GM12878 (cell line): ENCODE data around the gene MPC1. TPM values are rescaled to one million over a fixed set of nuclear protein-coding genes. Genes with fewer than 3 reads are reported as not detected.

Experiments used
- ATAC-seq: fragments of 200-7000 bp; cut with Tn5 transposase; 3 replicates; pipeline ENCODE4 v1.9.1; 2020; ENCODE audit warnings: mild to moderate bottlenecking, moderate library complexity
- BruUV-seq: library from RNA; stranded (reverse); fragments of 400-500 nt; replicated peaks from 2 replicates; lab custom pipeline; 2021; lab: Mats Ljungman, UMichigan
- CTCF ChIA-PET: fragments of 300-600 bp; sonication (Branson Sonifier 250); formaldehyde crosslinking; extraction: SDS; loops from one replicate; lab custom pipeline; 2021; ENCODE audit warnings: inconsistent platforms; lab: Yijun Ruan, JAX
- POLR2A ChIA-PET: fragments of 350-600 bp; formaldehyde crosslinking; extraction: SDS; loops from one replicate; lab custom pipeline; 2021; ENCODE audit warnings: inconsistent platforms; lab: Charles Lee
- RAD21 ChIA-PET: fragments of 300-600 bp; sonication (Branson Sonifier 250); formaldehyde crosslinking; loops from one replicate; lab custom pipeline; 2023; ENCODE audit warnings: antibody characterized with exemption; ENCODE audit not compliant: unreplicated experiment; lab: Charles Lee
- SMC1A ChIA-PET: fragments of 300-600 bp; sonication (Branson Sonifier 250); formaldehyde crosslinking; loops from one replicate; lab custom pipeline; 2023; ENCODE audit not compliant: unreplicated experiment, uncharacterized antibody; lab: Charles Lee
- DNase-seq: peaks from one replicate; pipeline ENCODE4 v3.0.0-alpha.2; 2011; ENCODE audit warnings: low read depth, low spot score
- FAIRE-seq: peaks from 3 replicates; lab custom pipeline; 2011; peaks lifted over from hg19 to GRCh38; lab: Jason Lieb, UNC
- H2AFZ ChIP-seq: 2 replicates; pipeline ENCODE4 v1.6.0; 2011; ENCODE audit warnings: low read depth, low read length, control low read depth; ENCODE audit not compliant: control insufficient read depth
- H3K27ac ChIP-seq: 2 replicates; pipeline ENCODE4 v1.5.1; 2011; ENCODE audit warnings: control low read depth; ENCODE audit not compliant: control insufficient read depth, insufficient read depth
- H3K27me3 ChIP-seq, 2 experiments: replicated peaks in 1 of 2; 2 replicates each; pipeline versions ENCODE4 v1.6.0 to v1.6.1; 2011; ENCODE audit warnings: low read length in 1 of 2; ENCODE audit not compliant: control insufficient read depth in 2 of 2, insufficient read depth in 2 of 2
- H3K36me3 ChIP-seq, 2 experiments: 2 replicates each; pipeline ENCODE4 v1.5.1; 2011; ENCODE audit warnings: low read length in 1 of 2; ENCODE audit not compliant: control insufficient read depth in 2 of 2, insufficient read depth in 2 of 2
- H3K4me1 ChIP-seq: 2 replicates; pipeline ENCODE4 v1.6.1; 2011; ENCODE audit warnings: mild to moderate bottlenecking, low read length, moderate library complexity, mixed read lengths; ENCODE audit not compliant: control insufficient read depth, insufficient read depth
- H3K4me2 ChIP-seq: 2 replicates; pipeline ENCODE4 v1.6.0; 2011; ENCODE audit warnings: control low read depth; ENCODE audit not compliant: control insufficient read depth, insufficient read depth
- H3K4me3 ChIP-seq: fragments of 200-600 bp; sonication (generic); 2 replicates; pipeline ENCODE4 v1.5.1; 2016
- H3K79me2 ChIP-seq: 2 replicates; pipeline ENCODE4 v1.6.0; 2011; ENCODE audit warnings: low read length; ENCODE audit not compliant: control insufficient read depth, insufficient read depth
- H3K9ac ChIP-seq: 2 replicates; pipeline ENCODE4 v1.8.0; 2011; ENCODE audit warnings: low read length, control low read depth, mixed read lengths; ENCODE audit not compliant: control insufficient read depth, insufficient read depth
- H3K9me3 ChIP-seq: replicated peaks from 3 replicates; pipeline ENCODE4 v1.5.1; 2011; ENCODE audit warnings: mild to moderate bottlenecking, low read length; ENCODE audit not compliant: control insufficient read depth, insufficient read depth
- H4K20me1 ChIP-seq: 2 replicates; pipeline ENCODE4 v1.6.0; 2011; ENCODE audit not compliant: control insufficient read depth, insufficient read depth
- BMI1 ChIP-seq: fragments of 450-650 bp; IDR thresholded peaks from 2 replicates; pipeline ENCODE4 v1.6.1; 2016; ENCODE audit warnings: mild to moderate bottlenecking, moderate library complexity, borderline replicate concordance
- CBX5 ChIP-seq: sonication (generic); IDR thresholded peaks from 2 replicates; pipeline ENCODE4 v1.6.1; 2016; ENCODE audit warnings: low read depth, moderate library complexity, mild to moderate bottlenecking, inconsistent platforms
- CUX1 ChIP-seq: IDR thresholded peaks from 2 replicates; pipeline ENCODE4 v1.6.1; 2012; ENCODE audit warnings: improper control_type of control experiment, low read depth, low read length; ENCODE audit not compliant: insufficient replicate concordance
- DPF2 ChIP-seq: fragments of 450-650 bp; IDR thresholded peaks from 2 replicates; pipeline ENCODE4 v1.6.1; 2017; ENCODE audit warnings: mild to moderate bottlenecking
- E2F8 ChIP-seq: fragments of 450-650 bp; IDR thresholded peaks from 2 replicates; pipeline ENCODE4 v1.6.1; 2018; ENCODE audit warnings: mild to moderate bottlenecking, low read depth, moderate library complexity; ENCODE audit not compliant: partially characterized antibody
- FOS ChIP-seq: IDR thresholded peaks from 3 replicates; pipeline ENCODE4 v1.6.1; 2011; ENCODE audit warnings: borderline replicate concordance; ENCODE audit not compliant: insufficient read length; ENCODE audit errors: extremely low read depth
- FOXM1 ChIP-seq: IDR thresholded peaks from 2 replicates; pipeline ENCODE4 v1.6.1; 2012; ENCODE audit warnings: low read depth, mild to moderate bottlenecking, inconsistent platforms, low read length, moderate library complexity
- GABPA ChIP-seq: IDR thresholded peaks from 2 replicates; pipeline ENCODE4 v1.6.1; 2014; ENCODE audit warnings: antibody characterized with exemption, low read depth, mild to moderate bottlenecking, inconsistent platforms
- GATAD2B ChIP-seq: fragments of 450-650 bp; conservative IDR thresholded peaks from 2 replicates; pipeline ENCODE4 v1.6.1; 2017; ENCODE audit warnings: low read depth, mild to moderate bottlenecking, moderate library complexity
- RBBP5 ChIP-seq: fragments of 200-600 bp; sonication (generic); conservative IDR thresholded peaks from 2 replicates; pipeline ENCODE4 v1.6.1; 2016
- TCF12 ChIP-seq: IDR thresholded peaks from 2 replicates; pipeline ENCODE4 v1.6.1; 2011; ENCODE audit warnings: low read depth, mild to moderate bottlenecking, low read length
- USF2 ChIP-seq: IDR thresholded peaks from 2 replicates; pipeline ENCODE4 v1.6.1; 2011; ENCODE audit warnings: low read depth, low read length, improper control_type of control experiment, borderline replicate concordance
- ZBED1 ChIP-seq: IDR thresholded peaks from 2 replicates; pipeline ENCODE4 v1.6.1; 2016; ENCODE audit warnings: borderline replicate concordance
- ZNF274 ChIP-seq: IDR thresholded peaks from one replicate; pipeline ENCODE4 v1.8.0; 2011; ENCODE audit not compliant: insufficient read length, insufficient read depth
- WGBS: methylation state at CpG from one replicate; pipeline ENCODE4 v1.1.6; 2016; ENCODE audit warnings: low lambda C conversion rate; ENCODE audit not compliant: insufficient replicate concordance, insufficient coverage; ENCODE audit errors: missing lambda C conversion rate; 5-methylcytosine and 5-hydroxymethylcytosine counted together
- in situ Hi-C: fragments of 300-500 bp; cut with MboI; formaldehyde crosslinking; loops from 9 replicates; pipeline ENCODE4 v1.14.3; 2018; ENCODE audit warnings: mixed read lengths
- intact Hi-C: fragments of 100-400 bp; cut with micrococcal nuclease; formaldehyde crosslinking; loops from one replicate; pipeline ENCODE4 v1.14.2; 2022; ENCODE audit not compliant: unreplicated experiment
- polyA plus RNA-seq, 11 experiments: library from polyadenylated mRNA; depleted of rRNA in 4 of 11; unstranded in 6 of 11; stranded (reverse) in 5 of 11; fragments of >200 nt; fragmentation: Nextera tagmentation in 4 of 11; fragmentation: Illumina TruSeq in 1 of 11; extraction: Ambion mirVana in 4 of 11; extraction: Trizol in 1 of 11; gene quantifications; 1 replicate in 1 of 11; 2 replicates in 10 of 11; pipeline versions ENCODE4 v1.2.1 to v1.2.3, GENCODE V29; 2011 to 2016; ENCODE audit warnings: inconsistent platforms in 2 of 11, missing spikeins in 2 of 11, low read depth in 1 of 11
- total RNA-seq, 4 experiments: library from RNA; depleted of rRNA in 3 of 4; stranded (reverse); fragments of >200 nt in 3 of 4; fragmentation: Illumina TruSeq in 1 of 4; extraction: Trizol in 1 of 4; gene quantifications; 2 replicates each; pipeline versions ENCODE4 v1.2.1 to v1.2.3, GENCODE V29; 2013 to 2021

Gene MPC1
- total and polyA plus RNA-seq, 10 of the 15 experiments (the other 5 are each of a cell fraction or from before 2014, with no cell fraction given), result 53.2 to 177 (median 78.8) TPM

GRCh38 chr6:166393535-166393823, 10.7 kb upstream of the MPC1 start:
- FAIRE-seq, result no peak
- WGBS, result 61% methylated on average over 27 of the region's 27 CpGs
- SMC1A ChIA-PET, result interaction anchor here (1.0 to 2.8 kb wide), 5 partner anchors 10 to 286 kb away, joined by 3 to 14 read pairs (median 4); no protein-coding TSS in a partner anchor
- TF ChIP-seq ZBED1 (no peak), DPF2 (no peak), GATAD2B (no peak), BMI1 (no peak), FOXM1 (no peak), FOS (no peak), RBBP5 (no peak), USF2 (no peak), CBX5 (no peak), ZNF274 (no peak), GABPA (no peak), CUX1 (no peak), TCF12 (no peak), E2F8 (no peak)

More at GRCh38 chr6:166393535-166393823, 10.7 kb upstream of the MPC1 start:
- no peak overlapping the region for H3K9ac ChIP-seq
- ATAC-seq (no peak), DNase-seq (no peak)
- no peak overlapping the region for H3K4me2 ChIP-seq
- no TSS peak for BruUV-seq
- intact Hi-C loops, result no loop called here
- ChIA-PET CTCF (interaction anchor here (1.0 to 12.2 kb wide), 4 partner anchors 80 to 117 kb away, joined by 3 to 317 read pairs (median 10); partner anchors contain the start of gene PRR18), RAD21 (interaction anchor here (1.4 to 2.0 kb wide), 3 partner anchors 13 to 117 kb away, joined by 4 to 7 read pairs (median 5); no protein-coding TSS in a partner anchor), POLR2A (no interaction called here)
- H3K9me3 ChIP-seq, result no peaks in the 10 kb centered on the region
- no peaks in the 10 kb centered on the region for H3K36me3 ChIP-seq
- H3K27ac ChIP-seq, result no peak overlapping the region
- no peaks in the 10 kb centered on the region for H3K79me2 ChIP-seq
- H3K4me3 ChIP-seq, result no peak overlapping the region
- H2AFZ ChIP-seq, result no peak overlapping the region
- no peaks in the 10 kb centered on the region for H3K27me3 ChIP-seq
- H3K4me1 ChIP-seq, result no peaks in the 10 kb centered on the region
- H4K20me1 ChIP-seq, result no peaks in the 10 kb centered on the region
- in situ Hi-C loops, result no loop called here
